NCI-H2107 treated with DMSO at 0.1 percent for 48 hours (cell line): ENCODE data around the gene SELENOV.

ENCODE experiments used
- DNase-seq: peaks from one replicate; lab custom pipeline; 2025; ENCODE audit not compliant: unreplicated experiment; lab: John Stamatoyannopoulos, UW

Gene SELENOV

GRCh38 chr19:39492225-39492624 is 22.7 kb upstream of the SELENOV start:
- DNase-seq, result no peak

GRCh38 chr19:39492788-39493187 is 22.2 kb upstream of the SELENOV start:
- no peak for DNase-seq

GRCh38 chr19:39494661-39495060 is 20.3 kb upstream of the SELENOV start:
- no peak for DNase-seq

GRCh38 chr19:39496063-39496462 is 18.9 kb upstream of the SELENOV start:
- DNase-seq, result no peak

- no peak for DNase-seq
Observed at GRCh38 chr19:39497701-39497995, 17.3 kb upstream of the SELENOV start.

- peak; percentile 82 for DNase-seq
Observed at GRCh38 chr19:39497996-39498797, 16.7 kb upstream of the SELENOV start.

- peak; percentile 79 for DNase-seq
Observed at GRCh38 chr19:39498798-39499642, 15.9 kb upstream of the SELENOV start, which contains the start of gene DLL3. Gene DLL3 (plus strand): TSS chr19:39498947. CDS start chr19:39498975, 28 bp downstream.

GRCh38 chr19:39499932-39500331 is 15.0 kb upstream of the SELENOV start:
- DNase-seq, result no peak

- DNase-seq, result no peak
Observed at GRCh38 chr19:39500543-39500942, 14.4 kb upstream of the SELENOV start.

- DNase-seq, result no peak
Observed at GRCh38 chr19:39501340-39501739, 13.6 kb upstream of the SELENOV start.

GRCh38 chr19:39502640-39503417 is 12.1 kb upstream of the SELENOV start:
- no peak for DNase-seq

GRCh38 chr19:39506598-39506943 is 8.4 kb upstream of the SELENOV start:
- no peak for DNase-seq

GRCh38 chr19:39506944-39507714 is 7.8 kb upstream of the SELENOV start:
- no peak for DNase-seq

- no peak for DNase-seq
Observed at GRCh38 chr19:39507715-39508364, 7.1 kb upstream of the SELENOV start.

- DNase-seq, result no peak
Observed at GRCh38 chr19:39508629-39509028, 6.3 kb upstream of the SELENOV start.

- no peak for DNase-seq
Observed at GRCh38 chr19:39509233-39509632, 5.7 kb upstream of the SELENOV start.

- DNase-seq, result no peak
Observed at GRCh38 chr19:39512988-39513387, 2.0 kb upstream of the SELENOV start.

GRCh38 chr19:39515551-39516191 is 732 bp downstream of the SELENOV start:
- DNase-seq, result no peak

- no peak for DNase-seq
Observed at GRCh38 chr19:39516270-39516669, 1.3 kb downstream of the SELENOV start.

GRCh38 chr19:39517432-39517831 is 2.5 kb downstream of the SELENOV start:
- DNase-seq, result no peak
